Measurements from ENCODE around the gene BUB1. TPM values are rescaled to one million over a fixed set of nuclear protein-coding genes. Genes with fewer than 3 reads are reported as not detected.

BUB1 gene
- total RNA-seq (2022; extraction: Qiagen RNA extraction) = 33.7 to 43.6 TPM (median 36.3 TPM) in 5 replicates

DNA sequence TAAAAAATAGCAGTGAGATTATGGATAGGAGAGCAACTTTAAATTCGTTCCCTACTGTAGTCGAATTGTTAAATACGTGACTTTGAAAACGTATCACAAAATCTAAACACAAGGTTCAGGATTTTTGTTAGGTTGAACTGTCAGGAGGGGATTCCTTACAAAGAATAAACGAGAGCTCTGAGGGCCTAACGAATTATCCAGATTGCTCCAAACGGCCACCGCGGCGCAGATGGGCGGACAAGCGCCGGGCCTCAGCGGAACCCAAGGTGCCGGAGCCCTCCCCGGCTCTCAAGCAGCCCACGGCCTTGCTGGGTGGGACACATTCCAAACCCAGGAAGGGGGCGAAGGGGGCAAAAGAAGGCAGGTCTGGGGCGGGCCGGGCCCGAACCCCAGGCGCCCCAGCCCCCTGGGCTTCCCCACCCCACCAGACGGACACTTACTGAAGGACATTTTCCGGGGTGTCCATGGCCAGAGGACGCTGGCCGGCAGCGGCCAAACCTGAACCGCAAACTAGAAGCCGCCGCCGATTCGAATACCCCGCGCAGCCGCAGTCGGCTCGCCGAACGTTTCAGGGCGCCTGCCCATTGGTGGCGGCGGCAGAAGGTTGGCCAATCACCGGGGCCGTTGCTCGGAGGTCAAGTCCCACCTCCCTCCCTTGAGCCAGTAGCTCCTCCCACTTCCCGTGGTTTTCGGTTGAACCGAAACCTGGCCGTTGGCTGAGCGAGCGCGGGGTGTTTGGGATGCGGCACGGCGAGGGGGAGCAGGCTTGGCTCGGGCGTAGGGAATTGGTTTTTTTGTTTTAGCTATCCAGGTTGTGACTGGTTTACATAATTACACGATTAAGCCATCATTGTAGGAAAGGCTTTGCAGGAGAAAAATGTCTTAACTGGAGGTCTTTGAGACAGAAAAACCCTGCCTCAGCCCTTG, at the start of gene BUB1:
Gene BUB1 (minus strand): TSS at position 534 of the 927 bp plus-strand sequence. CDS start 68 bp downstream, at position 466.

Other genes with a start within 250 kb of the BUB1 start
- 0.50 to 0.89 TPM (median 0.62 TPM) in 5 replicates for gene LIMS4, start 205.2 kb downstream of the BUB1 start, total RNA-seq (2022; extraction: Qiagen RNA extraction)
- gene RGPD6, start 100.8 kb downstream of the BUB1 start, total RNA-seq (2022; extraction: Qiagen RNA extraction) = 5.6 to 9.3 TPM (median 6.8 TPM) in 5 replicates
- not detected in 5 replicates for gene ACOXL, start 54.5 kb upstream of the BUB1 start, total RNA-seq (2022; extraction: Qiagen RNA extraction)

Measured in A549 treated with AZD2906 at 1 μM for 4 hours (cell line).